Activated T-helper 2 cell treated with anti-CD3 and anti-CD28 coated beads, Interferon-gamma antibody, Interleukin-2, Interleukin-4, amounts not matched to agents 10 μg/mL and 5 μg/mL and 100 μg/mL, durations not matched to agents 14 hours and 24 hours and 36 hours (primary cell): ENCODE data around the gene SF3A1. TPM values are rescaled to one million over a fixed set of nuclear protein-coding genes. Genes with fewer than 3 reads are reported as not detected.

ENCODE experiments used
- DNase-seq: peaks from one replicate; pipeline ENCODE4 v3.0.0; 2021; ENCODE audit warnings: low spot score
- H3K27ac Mint-ChIP-seq: one replicate; pipeline ENCODE4 v1.8.0; 2021; ENCODE audit warnings: mixed read lengths
- H3K27me3 Mint-ChIP-seq: one replicate; pipeline ENCODE4 v1.8.0; 2021; ENCODE audit warnings: low read depth, mixed read lengths
- H3K36me3 Mint-ChIP-seq: one replicate; pipeline ENCODE4 v1.8.0; 2021; ENCODE audit warnings: low read depth, mixed read lengths
- H3K4me1 Mint-ChIP-seq: one replicate; pipeline ENCODE4 v1.8.0; 2021; ENCODE audit warnings: low read depth, mixed read lengths
- H3K4me3 Mint-ChIP-seq: one replicate; pipeline ENCODE4 v1.8.0; 2021; ENCODE audit warnings: low read depth, mild to moderate bottlenecking, moderate library complexity, mixed read lengths
- H3K9me3 Mint-ChIP-seq: one replicate; pipeline ENCODE4 v1.8.0; 2021; ENCODE audit warnings: mixed read lengths
- intact Hi-C: fragments of 100-400 bp; cut with micrococcal nuclease; formaldehyde crosslinking; loops from one replicate; pipeline ENCODE4 v1.15.1; 2023
- total RNA-seq: library from RNA; stranded (reverse); gene quantifications from 2 replicates; pipeline ENCODE4 v1.2.3, GENCODE V29; 2022

The SF3A1 gene
- total RNA-seq, 1 donor from 2014 or later = 325 TPM

- Mint-ChIP-seq H3K27me3 (no peaks in the 10 kb centered on the region), H3K9me3 (no peaks in the 10 kb centered on the region), H3K4me3 (peak overlapping the region; percentile 84), H3K27ac (peak overlapping the region; percentile 51), H3K4me1 (peaks cover 39% of the 10 kb centered on the region), H3K36me3 (peaks cover 18% of the 10 kb centered on the region)
- intact Hi-C loops = loop anchor here (1.0 kb wide), 1 partner anchor 23 kb away; no protein-coding TSS in a partner anchor
- no peak for DNase-seq
These were observed 41.3 kb upstream of the SF3A1 start for GRCh38 chr22:30397656-30398635.

DNA sequence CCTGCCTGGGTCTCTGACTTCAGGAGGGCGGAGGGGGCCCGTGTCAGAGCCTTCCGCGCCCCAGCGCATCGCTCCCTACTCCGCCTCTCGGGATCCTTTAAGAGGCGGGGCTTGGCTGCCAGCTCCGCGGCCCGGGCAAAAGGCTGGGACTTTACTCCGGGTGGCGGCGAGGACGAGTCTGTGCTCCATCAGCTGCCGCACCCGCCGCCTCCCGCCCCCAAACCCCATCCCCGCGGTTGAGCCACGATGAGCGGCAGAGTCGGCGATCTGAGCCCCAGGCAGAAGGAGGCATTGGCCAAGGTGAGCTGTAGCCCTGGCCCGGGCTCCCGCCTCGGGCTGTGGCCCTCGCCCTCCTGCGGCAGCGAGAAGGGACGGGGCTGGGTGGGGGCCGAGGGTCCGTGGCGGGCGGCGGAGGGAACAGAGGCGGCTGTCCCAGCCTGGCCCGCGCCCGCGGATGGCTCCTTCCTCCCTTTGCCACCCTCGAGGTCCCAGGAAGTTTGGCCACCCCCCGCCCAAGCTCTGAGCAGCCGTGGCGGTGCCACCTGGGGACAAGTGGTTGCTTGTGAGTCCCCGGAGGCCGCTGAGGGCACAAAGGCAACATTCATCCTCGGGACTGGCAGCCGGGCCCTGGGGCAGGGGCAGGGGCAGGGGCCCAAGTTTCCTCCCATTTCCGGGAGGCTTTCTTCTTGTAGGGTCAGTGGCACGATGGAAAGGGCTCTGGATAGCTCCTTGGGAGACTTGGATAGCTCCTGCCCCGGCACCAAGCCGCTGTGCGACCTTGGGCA, 40.4 kb upstream of the SF3A1 start, which contains the start of gene SEC14L2:
Gene SEC14L2, plus strand, starts transcription at position 148 of the 785 bp plus-strand sequence. Its CDS starts 99 bp downstream, at position 247.
- intact Hi-C loops = loop anchor here (1.0 kb wide), 1 partner anchor 24 kb away; no protein-coding TSS in a partner anchor
- H3K27ac Mint-ChIP-seq = peak within 1 kb of the TSS; percentile 51
- DNase-seq = peak; percentile 45
- peaks cover 42% of the 10 kb centered on the region for H3K4me1 Mint-ChIP-seq
- peak within 1 kb of the TSS; percentile 90 for H3K4me3 Mint-ChIP-seq
- peaks cover 16% of the 10 kb centered on the region for H3K36me3 Mint-ChIP-seq
- no peaks in the 10 kb centered on the region for H3K27me3 Mint-ChIP-seq
- no peaks in the 10 kb centered on the region for H3K9me3 Mint-ChIP-seq

- Mint-ChIP-seq H3K27ac (peak overlapping the region; percentile 15), H3K4me3 (no peak overlapping the region), H3K4me1 (peaks cover 43% of the 10 kb centered on the region), H3K36me3 (peaks cover under 1% of the 10 kb centered on the region), H3K9me3 (no peaks in the 10 kb centered on the region), H3K27me3 (no peaks in the 10 kb centered on the region)
- intact Hi-C loops = loop anchor here (5.0 kb wide), 1 partner anchor 287 kb away; no protein-coding TSS in a partner anchor
- DNase-seq = no peak
These were observed 37.2 kb upstream of the SF3A1 start for GRCh38 chr22:30393885-30394284.

DNA sequence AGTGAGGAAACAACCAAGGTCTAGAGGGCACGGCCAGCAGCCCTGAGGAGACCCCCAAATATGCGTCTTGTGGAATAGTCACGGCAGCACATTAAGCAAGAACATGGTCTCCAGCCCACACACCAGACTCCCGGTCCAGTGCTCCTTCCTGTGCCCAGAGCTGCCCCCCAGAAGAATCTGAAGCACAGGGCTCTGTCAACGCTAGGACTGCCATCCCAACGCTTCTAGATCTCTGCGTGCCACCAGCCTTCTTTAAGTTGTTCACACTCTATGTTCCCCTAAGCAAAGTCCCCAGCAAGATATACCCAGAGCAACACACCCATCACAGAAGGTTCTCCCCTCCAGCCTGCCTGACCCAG, 36.6 kb upstream of the SF3A1 start:
- no peaks in the 10 kb centered on the region for H3K36me3 Mint-ChIP-seq
- no peak for DNase-seq
- intact Hi-C loops = loop anchor here (5.0 kb wide), 1 partner anchor 286 kb away; no protein-coding TSS in a partner anchor
- no peak overlapping the region for H3K4me3 Mint-ChIP-seq
- no peaks in the 10 kb centered on the region for H3K27me3 Mint-ChIP-seq
- H3K4me1 Mint-ChIP-seq = peaks cover 37% of the 10 kb centered on the region
- H3K27ac Mint-ChIP-seq = no peak overlapping the region
- H3K9me3 Mint-ChIP-seq = no peaks in the 10 kb centered on the region

GRCh38 chr22:30392661-30393321, 36.1 kb upstream of the SF3A1 start:
- Mint-ChIP-seq H3K9me3 (no peaks in the 10 kb centered on the region), H3K4me1 (peaks cover 32% of the 10 kb centered on the region), H3K27ac (peak overlapping the region; percentile 28), H3K36me3 (no peaks in the 10 kb centered on the region), H3K4me3 (no peak overlapping the region), H3K27me3 (no peaks in the 10 kb centered on the region)
- DNase-seq = no peak
- intact Hi-C loops = loop anchor here (5.0 kb wide), 1 partner anchor 285 kb away; no protein-coding TSS in a partner anchor

DNA sequence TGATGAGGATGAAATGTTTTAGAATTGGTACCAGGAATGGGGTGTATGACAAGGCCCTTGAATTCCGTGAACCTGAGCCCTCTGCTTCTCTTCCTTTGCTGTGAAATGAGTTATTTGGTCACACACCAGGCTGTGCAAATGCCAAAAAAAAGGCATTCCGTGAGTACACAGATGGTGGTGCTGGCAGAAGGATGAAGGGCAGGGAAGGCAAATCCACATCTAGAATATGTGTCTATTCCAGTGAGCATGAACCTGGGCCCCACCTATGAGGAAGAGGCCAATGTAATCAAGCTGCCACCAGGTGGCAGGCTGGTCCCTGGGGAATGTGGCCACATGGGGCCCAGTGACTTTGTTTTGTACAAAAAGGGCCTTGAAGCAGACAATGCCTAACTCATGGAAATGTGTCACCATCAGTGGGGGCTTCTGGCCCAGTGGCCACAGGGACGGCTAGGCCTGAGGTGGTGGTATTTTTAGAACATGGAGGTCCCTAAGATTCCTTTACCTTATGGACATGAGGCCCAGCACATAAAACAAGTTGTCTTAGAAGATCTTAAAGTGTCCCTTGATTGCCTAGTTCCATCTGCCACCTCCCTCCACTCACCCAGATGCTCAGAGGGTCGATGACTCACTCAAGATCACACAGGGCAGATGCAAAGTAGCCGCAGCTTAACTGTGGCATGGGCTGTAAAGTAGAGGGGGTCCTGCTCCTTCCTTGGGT, 34.4 kb upstream of the SF3A1 start:
- Mint-ChIP-seq H3K4me1 (peaks cover 33% of the 10 kb centered on the region), H3K27ac (peak overlapping the region; percentile 92), H3K9me3 (no peaks in the 10 kb centered on the region), H3K4me3 (no peak overlapping the region), H3K36me3 (no peaks in the 10 kb centered on the region), H3K27me3 (no peaks in the 10 kb centered on the region)
- DNase-seq = peak; percentile 68
- intact Hi-C loops = loop anchor here (1.0 to 5.0 kb wide), 3 partner anchors 33 to 284 kb away; no protein-coding TSS in a partner anchor

DNA sequence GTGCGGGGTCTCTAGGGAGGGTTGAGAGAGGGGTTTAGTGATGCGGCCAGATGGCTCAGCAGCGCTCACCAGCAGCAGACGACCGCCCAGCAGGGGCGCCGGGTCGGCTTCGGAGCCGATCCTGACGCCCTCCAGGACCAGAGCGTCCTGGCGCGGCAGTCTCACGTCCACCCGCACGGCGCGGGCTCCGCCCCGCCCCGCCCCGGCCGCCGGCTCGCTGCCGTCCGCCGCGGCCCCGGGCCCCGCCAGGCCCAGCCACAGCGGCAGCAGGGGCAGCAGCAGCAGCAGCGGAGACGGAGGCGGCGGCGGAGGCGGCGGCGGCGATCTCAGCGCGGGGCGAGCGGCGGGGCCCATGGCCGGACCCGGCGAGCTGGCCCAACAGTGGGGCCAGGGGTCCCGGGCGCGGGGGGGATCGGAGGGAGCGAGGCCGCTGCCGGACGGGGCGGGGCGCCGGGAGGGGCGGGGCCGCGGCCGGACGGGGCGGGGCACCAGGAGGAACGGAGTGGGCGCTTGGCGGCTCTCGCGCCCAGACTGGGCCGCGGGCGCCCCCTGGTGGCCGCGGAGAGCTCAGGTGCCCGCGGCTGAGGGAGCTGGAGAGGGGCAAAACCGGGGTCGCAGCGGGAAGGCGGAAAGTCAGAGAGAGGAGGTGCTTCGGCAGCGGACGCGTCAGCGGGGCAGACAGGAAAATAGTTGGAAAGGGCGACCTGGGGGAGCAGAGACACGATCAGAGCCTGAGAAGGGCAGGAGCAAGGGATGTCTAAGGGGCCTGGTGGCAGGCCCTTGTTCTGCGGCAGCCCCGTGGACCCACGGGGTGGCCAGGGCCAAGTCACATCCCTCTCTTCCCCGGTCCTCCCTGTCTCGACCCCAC, 30.5 kb upstream of the SF3A1 start, which contains the start of gene RNF215:
Gene RNF215, minus strand, starts transcription at position 452 of the 868 bp plus-strand sequence. Its CDS starts 98 bp downstream, at position 354.
- H3K9me3 Mint-ChIP-seq = no peaks in the 10 kb centered on the region

GRCh38 chr22:30386608-30386959, 29.9 kb upstream of the SF3A1 start:
- H3K27ac Mint-ChIP-seq = peak overlapping the region; percentile 69
- no peaks in the 10 kb centered on the region for H3K9me3 Mint-ChIP-seq
- no peak for DNase-seq
- no peaks in the 10 kb centered on the region for H3K27me3 Mint-ChIP-seq
- H3K4me1 Mint-ChIP-seq = peaks cover 19% of the 10 kb centered on the region
- intact Hi-C loops = loop anchor here (2.0 kb wide), 1 partner anchor 124 kb away; no protein-coding TSS in a partner anchor
- peak overlapping the region; percentile 84 for H3K4me3 Mint-ChIP-seq
- no peaks in the 10 kb centered on the region for H3K36me3 Mint-ChIP-seq

More for the DNA sequence above, 30.5 kb upstream of the SF3A1 start, which contains the start of gene RNF215:
- peaks cover 23% of the 10 kb centered on the region for H3K4me1 Mint-ChIP-seq
- H3K4me3 Mint-ChIP-seq = peak within 1 kb of the TSS; percentile 84
- peak; percentile 76 for DNase-seq
- intact Hi-C loops = loop anchor here (1.0 to 2.0 kb wide), 2 partner anchors 100 to 124 kb away; no protein-coding TSS in a partner anchor
- H3K36me3 Mint-ChIP-seq = no peaks in the 10 kb centered on the region
- H3K27ac Mint-ChIP-seq = peak within 1 kb of the TSS; percentile 69
- no peaks in the 10 kb centered on the region for H3K27me3 Mint-ChIP-seq

DNA sequence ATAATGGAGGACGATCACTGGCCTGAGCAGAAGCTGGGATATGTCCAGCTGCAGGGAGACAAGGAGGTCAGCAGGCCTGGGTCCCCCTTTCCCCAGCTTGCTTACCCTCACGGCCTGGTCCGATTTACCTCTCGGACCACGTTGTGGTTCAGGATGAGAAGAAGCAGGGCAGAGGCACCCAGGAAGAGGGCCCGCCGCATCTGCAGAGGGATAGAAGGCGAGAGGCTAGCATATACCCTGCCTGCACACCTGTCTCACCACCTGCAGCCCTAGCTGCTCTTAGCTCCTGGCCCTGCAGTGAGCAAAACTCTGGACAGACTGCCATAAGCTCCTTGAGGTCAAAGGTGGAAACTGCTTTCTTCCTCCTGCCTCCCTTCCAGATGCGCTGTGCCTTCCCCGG, 29.2 kb upstream of the SF3A1 start:
- no peak overlapping the region for H3K27ac Mint-ChIP-seq
- H3K4me1 Mint-ChIP-seq = peaks cover 12% of the 10 kb centered on the region
- intact Hi-C loops = loop anchor here (2.0 kb wide), 1 partner anchor 123 kb away; no protein-coding TSS in a partner anchor
- DNase-seq = no peak
- H3K36me3 Mint-ChIP-seq = no peaks in the 10 kb centered on the region
- H3K27me3 Mint-ChIP-seq = no peaks in the 10 kb centered on the region
- peak overlapping the region; percentile 84 for H3K4me3 Mint-ChIP-seq
- H3K9me3 Mint-ChIP-seq = no peaks in the 10 kb centered on the region

- H3K36me3 Mint-ChIP-seq = no peaks in the 10 kb centered on the region
- no peak overlapping the region for H3K4me3 Mint-ChIP-seq
- no peaks in the 10 kb centered on the region for H3K27me3 Mint-ChIP-seq
- intact Hi-C loops = no loop called here
- H3K9me3 Mint-ChIP-seq = no peaks in the 10 kb centered on the region
- peaks cover 8% of the 10 kb centered on the region for H3K4me1 Mint-ChIP-seq
- H3K27ac Mint-ChIP-seq = no peak overlapping the region
- DNase-seq = no peak
These were observed 26.4 kb upstream of the SF3A1 start for GRCh38 chr22:30383061-30383460.

DNA sequence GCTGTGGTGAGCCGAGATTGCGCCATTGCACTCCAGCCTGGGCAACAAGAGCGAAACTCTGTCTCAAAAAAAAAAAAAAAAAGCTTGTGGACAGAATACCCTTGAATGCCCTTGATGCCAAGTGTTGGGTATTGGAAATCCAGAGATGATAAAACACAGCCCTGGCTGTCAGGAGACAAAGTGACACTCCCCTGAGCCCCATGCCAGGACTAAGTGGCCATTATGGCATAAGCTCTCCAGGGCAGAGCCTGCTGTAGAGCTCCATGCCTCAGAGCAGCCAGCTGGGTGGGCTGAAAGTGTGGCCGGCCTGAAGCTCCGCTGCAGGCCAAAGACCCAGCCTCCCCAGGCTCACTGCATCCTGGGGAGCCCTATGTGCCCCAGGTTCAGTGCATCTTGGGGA, 25.6 kb upstream of the SF3A1 start:
- H3K27me3 Mint-ChIP-seq = no peaks in the 10 kb centered on the region
- no peak for DNase-seq
- no peak overlapping the region for H3K4me3 Mint-ChIP-seq
- intact Hi-C loops = no loop called here
- no peaks in the 10 kb centered on the region for H3K9me3 Mint-ChIP-seq
- peaks cover 4% of the 10 kb centered on the region for H3K36me3 Mint-ChIP-seq
- no peak overlapping the region for H3K27ac Mint-ChIP-seq
- H3K4me1 Mint-ChIP-seq = peaks cover 7% of the 10 kb centered on the region
